GM23248 (cell line): Measurements from ENCODE around the gene MMEL1.

ENCODE experiments used
- EZH2 ChIP-seq: fragments of 200-600 bp; sonication (generic); IDR thresholded peaks from 2 replicates; pipeline ENCODE4 v1.6.1; 2018; ENCODE audit warnings: antibody characterized with exemption, mild to moderate bottlenecking; ENCODE audit not compliant: insufficient read depth, poor library complexity, severe bottlenecking
- EZH2phosphoT487 ChIP-seq: fragments of 200-600 bp; sonication (generic); IDR thresholded peaks from 2 replicates; pipeline ENCODE4 v1.6.1; 2018; ENCODE audit warnings: antibody characterized with exemption, moderate library complexity, mild to moderate bottlenecking, low read depth; ENCODE audit not compliant: insufficient read depth

GRCh38 chr1:2552189-2552588 is 80.6 kb downstream of the MMEL1 start:
- TF ChIP-seq EZH2 (no peak), EZH2phosphoT487 (no peak)
